HG03045 (cell line): Measurements from ENCODE around the gene KCTD14.
"Not testable (repeated sequence)": the region's sequence is repeated elsewhere in the genome, so short reads cannot be mapped to it uniquely, and the experiment has no call there.

Experiments used
- ATAC-seq: cut with Tn5 transposase; IDR thresholded peaks from one replicate; pipeline ENCODE4 v1.9.1; 2021; ENCODE audit warnings: mild to moderate bottlenecking, moderate library complexity; ENCODE audit not compliant: unreplicated experiment

Gene KCTD14

GRCh38 chr11:78027759-78028158, 4.7 kb upstream of the KCTD14 start:
- ATAC-seq: no peak

GRCh38 chr11:78025378-78025777, 2.3 kb upstream of the KCTD14 start:
- no peak for ATAC-seq

- ATAC-seq: no peak
These were observed 350 bp upstream of the KCTD14 start for GRCh38 chr11:78023426-78023825.

- no peak for ATAC-seq
These were observed 1.5 kb downstream of the KCTD14 start for GRCh38 chr11:78021611-78022010.

- no peak for ATAC-seq
These were observed 2.8 kb downstream of the KCTD14 start for GRCh38 chr11:78020246-78020645.

- ATAC-seq: no peak
These were observed 3.3 kb downstream of the KCTD14 start for GRCh38 chr11:78019808-78020207.

- ATAC-seq: no peak
These were observed 7.2 kb downstream of the KCTD14 start for GRCh38 chr11:78015878-78016277.

- ATAC-seq: not testable (repeated sequence)
These were observed 8.0 kb downstream of the KCTD14 start for GRCh38 chr11:78014937-78015520.

GRCh38 chr11:78011301-78011700, 11.8 kb downstream of the KCTD14 start:
- ATAC-seq: no peak

GRCh38 chr11:78010755-78011154, 12.3 kb downstream of the KCTD14 start:
- no peak for ATAC-seq

- ATAC-seq: no peak
These were observed 12.8 kb downstream of the KCTD14 start for GRCh38 chr11:78010304-78010703.

- no peak for ATAC-seq
These were observed 14.0 kb downstream of the KCTD14 start for GRCh38 chr11:78009062-78009461.

GRCh38 chr11:78000193-78000592, 22.9 kb downstream of the KCTD14 start:
- peak; percentile 60 for ATAC-seq

- no peak for ATAC-seq
These were observed 23.5 kb downstream of the KCTD14 start for GRCh38 chr11:77999446-78000030.

- ATAC-seq: peak; percentile 99
These were observed 28.4 kb downstream of the KCTD14 start, which contains the start of gene INTS4 for GRCh38 chr11:77994434-77995362. INTS4 (minus strand) TSS chr11:77994668; CDS start chr11:77994643, 25 bp downstream.

- ATAC-seq: no peak
These were observed 29.2 kb downstream of the KCTD14 start for GRCh38 chr11:77993902-77994301.

- ATAC-seq: no peak
These were observed 32.1 kb downstream of the KCTD14 start for GRCh38 chr11:77990981-77991380.

GRCh38 chr11:77986456-77986855, 36.6 kb downstream of the KCTD14 start:
- ATAC-seq: not testable (repeated sequence)

GRCh38 chr11:77981346-77981947, 41.6 kb downstream of the KCTD14 start:
- no peak for ATAC-seq

GRCh38 chr11:77968337-77968736, 54.7 kb downstream of the KCTD14 start:
- no peak for ATAC-seq

- ATAC-seq: no peak
These were observed 55.3 kb downstream of the KCTD14 start for GRCh38 chr11:77967753-77968152.
